ENCODE results near the gene MRC2. TPM values are rescaled to one million over a fixed set of nuclear protein-coding genes. Genes with fewer than 3 reads are reported as not detected.

The MRC2 gene
- total RNA-seq, 4 donors from 2014 or later: 23.3 to 59.8 (median 39.9) TPM

DNA sequence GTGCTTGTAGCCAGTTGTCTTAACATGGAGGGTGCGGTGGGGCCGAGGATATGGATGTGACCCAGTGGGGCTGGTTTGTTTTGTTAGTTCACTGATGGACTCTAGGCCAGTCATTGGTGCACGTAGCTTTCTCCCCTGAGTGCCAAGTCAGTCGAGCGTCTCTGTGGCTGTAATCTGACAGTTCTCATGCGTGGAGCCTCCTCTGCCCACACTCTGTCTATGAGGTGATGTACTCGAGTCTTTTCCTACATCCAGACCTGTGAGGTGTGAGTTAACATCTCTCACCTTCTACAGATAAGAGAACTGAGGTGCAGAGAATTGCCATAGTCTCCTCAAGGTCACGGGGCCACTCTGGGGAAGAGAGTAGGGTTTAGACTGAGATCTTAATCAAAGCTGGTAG, 90.4 kb downstream of the MRC2 start:
- H3K36me3 ChIP-seq: no peaks in the 10 kb centered on the region
- H3K27ac ChIP-seq: no peak overlapping the region
- no peaks in the 10 kb centered on the region for H3K27me3 ChIP-seq
- no peaks in the 10 kb centered on the region for H3K9me3 ChIP-seq
- 83 to 100% methylated on average over 1 to 2 of the region's 8 CpGs for WGBS, 2 donors (ENCODE audit: low coverage in 1 of 2)
- H3K4me3 ChIP-seq: no peak overlapping the region
- H3K4me1 ChIP-seq: no peaks in the 10 kb centered on the region
- no peak for ATAC-seq
- TF ChIP-seq POLR2AphosphoS5 (IDR thresholded peaks at IDR 0.05) (no peak), EP300 (IDR thresholded peaks at IDR 0.05) (no peak)
- TF ChIP-seq, protein P1, sequence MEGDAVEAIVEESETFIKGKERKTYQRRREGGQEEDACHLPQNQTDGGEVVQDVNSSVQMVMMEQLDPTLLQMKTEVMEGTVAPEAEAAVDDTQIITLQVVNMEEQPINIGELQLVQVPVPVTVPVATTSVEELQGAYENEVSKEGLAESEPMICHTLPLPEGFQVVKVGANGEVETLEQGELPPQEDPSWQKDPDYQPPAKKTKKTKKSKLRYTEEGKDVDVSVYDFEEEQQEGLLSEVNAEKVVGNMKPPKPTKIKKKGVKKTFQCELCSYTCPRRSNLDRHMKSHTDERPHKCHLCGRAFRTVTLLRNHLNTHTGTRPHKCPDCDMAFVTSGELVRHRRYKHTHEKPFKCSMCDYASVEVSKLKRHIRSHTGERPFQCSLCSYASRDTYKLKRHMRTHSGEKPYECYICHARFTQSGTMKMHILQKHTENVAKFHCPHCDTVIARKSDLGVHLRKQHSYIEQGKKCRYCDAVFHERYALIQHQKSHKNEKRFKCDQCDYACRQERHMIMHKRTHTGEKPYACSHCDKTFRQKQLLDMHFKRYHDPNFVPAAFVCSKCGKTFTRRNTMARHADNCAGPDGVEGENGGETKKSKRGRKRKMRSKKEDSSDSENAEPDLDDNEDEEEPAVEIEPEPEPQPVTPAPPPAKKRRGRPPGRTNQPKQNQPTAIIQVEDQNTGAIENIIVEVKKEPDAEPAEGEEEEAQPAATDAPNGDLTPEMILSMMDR (IDR thresholded peaks at IDR 0.05): no peak

DNA sequence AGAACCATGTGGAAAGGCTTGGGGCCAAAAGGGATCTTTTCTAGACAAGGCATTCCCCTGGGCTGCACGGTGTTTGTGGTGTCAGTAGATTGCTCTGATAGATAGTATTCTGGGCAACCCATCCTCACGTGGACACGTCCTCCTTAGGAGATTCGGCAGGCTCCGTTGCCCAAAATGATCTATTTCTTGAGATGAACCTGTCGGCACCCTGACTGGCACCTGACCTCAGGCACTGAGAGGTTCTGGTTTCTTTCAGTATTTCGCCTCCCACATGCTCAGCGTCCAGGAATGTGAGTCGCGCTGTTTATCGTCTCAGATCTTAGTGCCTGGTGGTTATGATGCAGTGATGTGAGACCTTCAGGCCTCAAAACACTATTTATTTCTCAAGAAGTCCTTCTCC, 91.0 kb downstream of the MRC2 start:
- TF ChIP-seq EP300 (IDR thresholded peaks at IDR 0.05) (no peak), POLR2AphosphoS5 (IDR thresholded peaks at IDR 0.05) (no peak), POLR2A (IDR thresholded peaks at IDR 0.05) (no peak)
- no peak for ATAC-seq
- H3K36me3 ChIP-seq: no peaks in the 10 kb centered on the region
- no peaks in the 10 kb centered on the region for H3K27me3 ChIP-seq
- no peak overlapping the region for H3K4me3 ChIP-seq
- H3K9me3 ChIP-seq: no peaks in the 10 kb centered on the region
- WGBS, 2 donors (ENCODE audit: low coverage in 1 of 2): 73 to 78% methylated on average over 5 to 11 of the region's 11 CpGs
- H3K27ac ChIP-seq: no peak overlapping the region
- H3K4me1 ChIP-seq: no peaks in the 10 kb centered on the region

DNA sequence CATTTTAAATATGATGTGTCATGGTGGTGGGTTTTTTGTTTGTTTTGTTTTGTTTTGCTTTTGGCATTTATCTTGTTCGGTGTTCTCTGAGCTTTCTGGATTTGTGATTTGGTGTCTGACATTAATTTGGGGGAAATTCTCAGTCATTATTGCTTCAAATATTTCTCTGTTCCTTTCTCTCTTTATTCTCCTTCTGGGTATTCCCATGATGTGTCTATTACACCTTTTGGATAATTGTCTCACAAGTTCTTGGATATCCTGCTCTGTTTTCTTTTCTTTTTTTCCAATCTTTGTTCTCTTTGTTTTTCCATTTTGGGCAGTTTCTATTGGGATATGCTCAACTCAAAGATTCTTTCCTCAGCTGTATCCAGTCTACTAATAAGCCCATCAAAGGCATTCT, 92.1 kb downstream of the MRC2 start:
- H3K27me3 ChIP-seq: no peaks in the 10 kb centered on the region
- no peaks in the 10 kb centered on the region for H3K4me1 ChIP-seq
- H3K27ac ChIP-seq: no peak overlapping the region
- H3K9me3 ChIP-seq: no peaks in the 10 kb centered on the region
- no peak for ATAC-seq
- 100% methylated on average over 1 of the region's 1 CpG for WGBS, 2 donors (ENCODE audit: low coverage in 1 of 2)
- TF ChIP-seq, protein P1 (IDR thresholded peaks at IDR 0.05): no peak
- TF ChIP-seq EP300 (IDR thresholded peaks at IDR 0.05) (no peak), POLR2AphosphoS5 (IDR thresholded peaks at IDR 0.05) (no peak), POLR2A (IDR thresholded peaks at IDR 0.05) (no peak)
- H3K4me3 ChIP-seq: no peak overlapping the region
- no peaks in the 10 kb centered on the region for H3K36me3 ChIP-seq

DNA sequence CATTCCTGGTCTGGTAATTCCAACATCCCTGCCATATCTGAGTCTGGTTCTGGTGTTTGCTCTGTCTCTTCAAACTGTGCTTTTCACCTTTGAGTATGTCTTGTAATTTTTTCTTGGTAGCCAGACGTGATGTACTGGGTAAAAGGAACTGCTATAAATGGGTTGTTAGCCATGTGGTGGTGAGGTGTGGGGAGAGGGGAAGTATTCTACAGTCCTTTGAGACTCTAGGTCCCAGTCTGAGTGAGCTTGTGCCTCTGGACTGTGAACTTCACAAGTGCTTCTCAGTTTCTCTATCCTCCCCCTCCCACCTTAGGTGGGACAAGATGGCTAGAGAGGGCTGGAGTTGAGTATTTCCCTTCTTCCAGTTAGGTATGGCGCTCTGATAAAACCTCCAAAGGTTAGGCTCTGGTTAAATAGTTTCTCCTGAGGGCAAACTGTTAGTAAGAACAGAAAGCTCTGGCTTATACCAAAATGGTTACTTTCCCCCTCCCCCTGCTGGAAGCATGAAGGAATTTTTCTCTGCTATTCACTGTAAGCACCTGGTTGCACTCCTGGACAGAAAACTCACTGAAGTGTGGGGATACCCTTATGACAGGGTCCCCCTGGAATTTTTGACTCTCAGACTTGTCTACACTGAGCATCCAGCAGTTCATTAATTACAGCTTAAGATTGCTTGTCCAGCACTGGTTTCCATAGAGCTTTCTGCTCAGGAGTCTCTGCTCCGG, 92.8 kb downstream of the MRC2 start:
- 77 to 81% methylated on average over 2 of the region's 3 CpGs for WGBS, 2 donors (ENCODE audit: low coverage in 1 of 2)
- no peak for ATAC-seq
- no peaks in the 10 kb centered on the region for H3K27me3 ChIP-seq
- no peaks in the 10 kb centered on the region for H3K36me3 ChIP-seq
- no peaks in the 10 kb centered on the region for H3K4me1 ChIP-seq
- H3K9me3 ChIP-seq: no peaks in the 10 kb centered on the region
- TF ChIP-seq, protein P1 (IDR thresholded peaks at IDR 0.05): no peak
- TF ChIP-seq POLR2AphosphoS5 (IDR thresholded peaks at IDR 0.05) (no peak), POLR2A (IDR thresholded peaks at IDR 0.05) (no peak), EP300 (IDR thresholded peaks at IDR 0.05) (no peak)
- no peak overlapping the region for H3K27ac ChIP-seq
- H3K4me3 ChIP-seq: no peak overlapping the region

DNA sequence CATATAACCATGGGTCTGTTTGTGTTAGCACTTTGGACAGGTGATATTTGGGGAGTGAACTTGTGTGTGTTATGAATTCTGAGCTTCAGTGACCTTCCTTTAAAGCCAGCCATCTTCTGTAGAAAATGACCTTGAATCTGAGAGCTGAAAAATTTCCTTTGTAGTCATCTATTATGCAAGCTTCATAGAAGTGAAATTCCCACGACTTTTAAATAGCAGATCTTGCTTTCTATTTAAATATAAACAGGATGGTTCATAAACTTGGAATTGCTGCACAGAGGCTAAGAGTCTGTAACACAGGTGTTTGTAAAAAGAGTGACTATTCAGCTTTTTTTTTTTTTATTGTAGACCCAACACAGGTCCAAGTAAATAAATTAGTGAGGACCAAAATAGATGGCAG, 95.2 kb downstream of the MRC2 start:
- no peak overlapping the region for H3K4me3 ChIP-seq
- no peak overlapping the region for H3K27ac ChIP-seq
- 14 to 21% methylated on average over 1 of the region's 1 CpG for WGBS, 2 donors (ENCODE audit: low coverage in 1 of 2)
- H3K9me3 ChIP-seq: no peaks in the 10 kb centered on the region
- H3K36me3 ChIP-seq: no peaks in the 10 kb centered on the region
- no peak for ATAC-seq
- H3K27me3 ChIP-seq: peaks cover 1% of the 10 kb centered on the region
- TF ChIP-seq POLR2A (IDR thresholded peaks at IDR 0.05): no peak
- TF ChIP-seq, protein P1 (IDR thresholded peaks at IDR 0.05): no peak
- TF ChIP-seq POLR2AphosphoS5 (IDR thresholded peaks at IDR 0.05): no peak
- no peak for TF ChIP-seq EP300 (IDR thresholded peaks at IDR 0.05)
- no peaks in the 10 kb centered on the region for H3K4me1 ChIP-seq

All from gastroesophageal sphincter (tissue), 4 donors.